ENCODE results near the gene DTX2. TPM values are rescaled to one million over a fixed set of nuclear protein-coding genes. Genes with fewer than 3 reads are reported as not detected.
"Not testable (repeated sequence)": the region's sequence is repeated elsewhere in the genome, so short reads cannot be mapped to it uniquely, and the experiment has no call there.

DTX2 gene
- total RNA-seq, 4 donors from 2014 or later = 15.4 to 28.6 (median 24.8) TPM

- Histone ChIP-seq H3K4me3 (peak overlapping the region in 1 of 2 donors; percentile 22), H3K4me1 (peaks cover 0 to 16% (median 0%) of the 10 kb centered on the region in 3 donors), H3K27ac (no peak overlapping the region), H3K36me3 (no peaks in the 10 kb centered on the region), H3K9me3 (no peaks in the 10 kb centered on the region), H3K27me3 (no peaks in the 10 kb centered on the region)
- TF ChIP-seq CTCF (IDR thresholded peaks at IDR 0.05) (peak in 1 of 4 experiments; percentile 85), POLR2A (IDR thresholded peaks at IDR 0.05) (no peak)
- WGBS, 2 donors (ENCODE audit: low coverage in 1 of 2) = no CpG with 5 or more reads among the region's 32 CpGs
- peak; percentile 42 for ATAC-seq
Observed at GRCh38 chr7:76515999-76516443, 54.5 kb downstream of the DTX2 start.

- not testable (repeated sequence) for ATAC-seq, H3K36me3 ChIP-seq, H3K27ac ChIP-seq, H3K4me3 ChIP-seq, H3K27me3 ChIP-seq, H3K9me3 ChIP-seq
- H3K4me1 ChIP-seq = peaks cover 0 to 16% (median 0%) of the 10 kb centered on the region in 3 donors
- WGBS, 2 donors (ENCODE audit: low coverage in 1 of 2) = no CpG with 5 or more reads among the region's 6 CpGs
Observed at GRCh38 chr7:76516932-76517331, 55.4 kb downstream of the DTX2 start.

- not testable (repeated sequence) for H3K27ac ChIP-seq, H3K9me3 ChIP-seq, H3K36me3 ChIP-seq, ATAC-seq, H3K27me3 ChIP-seq, H3K4me1 ChIP-seq, H3K4me3 ChIP-seq
- no CpG with 5 or more reads among the region's 4 CpGs for WGBS, 2 donors (ENCODE audit: low coverage in 1 of 2)
Observed at GRCh38 chr7:76526183-76526582, 64.7 kb downstream of the DTX2 start.

- not testable (repeated sequence) for H3K36me3 ChIP-seq, H3K4me1 ChIP-seq, H3K27ac ChIP-seq, H3K27me3 ChIP-seq, H3K4me3 ChIP-seq, H3K9me3 ChIP-seq, ATAC-seq
- WGBS, 2 donors (ENCODE audit: low coverage in 1 of 2) = no CpG with 5 or more reads among the region's 2 CpGs
Observed at GRCh38 chr7:76531643-76532042, 70.1 kb downstream of the DTX2 start.

- not testable (repeated sequence) for H3K27ac ChIP-seq, H3K36me3 ChIP-seq, H3K4me3 ChIP-seq, H3K27me3 ChIP-seq, H3K9me3 ChIP-seq, H3K4me1 ChIP-seq, ATAC-seq
- WGBS, 2 donors (ENCODE audit: low coverage in 1 of 2) = no CpG with 5 or more reads among the region's 8 CpGs
Observed at GRCh38 chr7:76543197-76543596, 81.7 kb downstream of the DTX2 start, which contains the start of gene SPDYE16. Gene SPDYE16, minus strand, starts transcription at chr7:76543297. Its CDS starts 1,838 bp downstream, at chr7:76541459.

- peaks cover 0 to 13% (median 0%) of the 10 kb centered on the region in 3 donors for H3K4me1 ChIP-seq
- peak overlapping the region; percentile 75 to 97 for H3K4me3 ChIP-seq
- 1% methylated on average over 10 of the region's 71 CpGs; no CpG with 5 or more reads in 1 of the 2 donors for WGBS, 2 donors (ENCODE audit: low coverage in 1 of 2)
- ATAC-seq = peak; percentile 100
- peak; percentile 73 to 76 for TF ChIP-seq POLR2A (IDR thresholded peaks at IDR 0.05)
- peak in 2 of 4 experiments; percentile 31 to 39 for TF ChIP-seq CTCF (IDR thresholded peaks at IDR 0.05)
- peak; percentile 89 for TF ChIP-seq POLR2AphosphoS5 (IDR thresholded peaks at IDR 0.05)
- H3K36me3 ChIP-seq, H3K9me3 ChIP-seq, H3K27me3 ChIP-seq: not testable (repeated sequence)
- H3K27ac ChIP-seq = peak overlapping the region; percentile 91 to 98 (median 96)
Observed at GRCh38 chr7:76549025-76549854, 87.7 kb downstream of the DTX2 start.

GRCh38 chr7:76549855-76550248 is 88.3 kb downstream of the DTX2 start:
- ATAC-seq = not testable (repeated sequence)
- 0% methylated on average over 5 to 11 of the region's 19 CpGs for WGBS, 2 donors (ENCODE audit: low coverage in 1 of 2)

DNA sequence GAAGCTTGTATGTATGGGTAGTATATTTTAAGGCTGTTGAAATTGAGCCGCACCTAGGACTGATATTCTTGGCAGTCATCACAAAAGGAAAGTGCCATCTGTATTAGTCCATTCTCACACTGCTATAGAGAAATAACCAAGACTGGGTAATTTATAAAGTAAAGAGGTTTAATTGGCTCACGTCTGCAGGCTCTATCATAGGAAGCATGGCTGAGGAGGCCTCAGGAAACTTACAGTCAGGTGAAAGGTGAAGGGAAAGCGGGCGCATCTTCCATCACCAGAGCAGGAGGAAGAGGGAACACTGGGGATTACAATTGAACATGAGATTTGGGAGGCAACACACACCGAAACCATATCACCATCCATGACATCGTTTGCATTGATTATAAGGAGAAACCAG is 90.5 kb downstream of the DTX2 start:
- not testable (repeated sequence) for ATAC-seq, H3K36me3 ChIP-seq, H3K27ac ChIP-seq, H3K9me3 ChIP-seq, H3K27me3 ChIP-seq, H3K4me3 ChIP-seq
- H3K4me1 ChIP-seq = peaks cover 0 to 13% (median 0%) of the 10 kb centered on the region in 3 donors
- 90 to 92% methylated on average over 2 to 6 of the region's 6 CpGs for WGBS, 2 donors (ENCODE audit: low coverage in 1 of 2)

More at GRCh38 chr7:76549855-76550248, 88.3 kb downstream of the DTX2 start:
- H3K27me3 ChIP-seq, H3K36me3 ChIP-seq, H3K9me3 ChIP-seq: not testable (repeated sequence)
- Histone ChIP-seq H3K4me1 (peaks cover 0 to 13% (median 0%) of the 10 kb centered on the region in 3 donors), H3K4me3 (peak overlapping the region; percentile 75 to 97), H3K27ac (peak overlapping the region; percentile 91 to 98 (median 96))

Small RNA genes lying within 50 kb of the gene (small RNA-seq; reads per million reads assigned to genes)
- gene RF00019 = 0 reads per million in 4 donors

Other genes with a start within 250 kb of the DTX2 start
- 1,000 to 10,000 TPM in 2 of 4 donors, 100 to 1,000 TPM in 2; 880 to 2,548 (median 1,000) TPM for gene HSPB1, start 159.0 kb upstream of the DTX2 start, total RNA-seq
- gene YWHAG, start 102.7 kb upstream of the DTX2 start, total RNA-seq = 10 to 100 TPM; 49.8 to 86.2 (median 70.3) TPM
- 1 to 10 TPM in 2 of 4 donors, under 1 TPM in 1, not detected in 1; 0.47 to 1.4 (median 1.1) TPM for gene SSC4D, start 52.0 kb upstream of the DTX2 start, total RNA-seq
- 1 to 10 TPM in 1 of 4 donors, under 1 TPM in 3; 0.20 to 4.7 (median 0.31) TPM for gene ZP3, start 36.8 kb upstream of the DTX2 start, total RNA-seq
- gene UPK3B, start 48.8 kb downstream of the DTX2 start, total RNA-seq = under 1 TPM in 2 of 4 donors, not detected in 2; 0.40 to 0.81 TPM
- 1 to 10 TPM in 1 of 4 donors, under 1 TPM in 2, not detected in 1; 0.42 to 3.7 (median 0.94) TPM for gene SPDYE16, start 81.6 kb downstream of the DTX2 start, total RNA-seq
- gene POMZP3, start 165.6 kb downstream of the DTX2 start, total RNA-seq = 1 to 10 TPM; 3.5 to 8.6 (median 7.2) TPM

All from gastroesophageal sphincter (tissue), 4 donors.